ENCODE measurements around the gene HOXC6.

HOXC6 gene

GRCh38 chr12:53990311-53991076 lies 37.7 kb upstream of the HOXC6 start:
- no peak for FAIRE-seq

GRCh38 chr12:53991077-53991460 lies 37.2 kb upstream of the HOXC6 start:
- FAIRE-seq: no peak

GRCh38 chr12:53992377-53992889 lies 35.8 kb upstream of the HOXC6 start:
- FAIRE-seq: no peak

DNA sequence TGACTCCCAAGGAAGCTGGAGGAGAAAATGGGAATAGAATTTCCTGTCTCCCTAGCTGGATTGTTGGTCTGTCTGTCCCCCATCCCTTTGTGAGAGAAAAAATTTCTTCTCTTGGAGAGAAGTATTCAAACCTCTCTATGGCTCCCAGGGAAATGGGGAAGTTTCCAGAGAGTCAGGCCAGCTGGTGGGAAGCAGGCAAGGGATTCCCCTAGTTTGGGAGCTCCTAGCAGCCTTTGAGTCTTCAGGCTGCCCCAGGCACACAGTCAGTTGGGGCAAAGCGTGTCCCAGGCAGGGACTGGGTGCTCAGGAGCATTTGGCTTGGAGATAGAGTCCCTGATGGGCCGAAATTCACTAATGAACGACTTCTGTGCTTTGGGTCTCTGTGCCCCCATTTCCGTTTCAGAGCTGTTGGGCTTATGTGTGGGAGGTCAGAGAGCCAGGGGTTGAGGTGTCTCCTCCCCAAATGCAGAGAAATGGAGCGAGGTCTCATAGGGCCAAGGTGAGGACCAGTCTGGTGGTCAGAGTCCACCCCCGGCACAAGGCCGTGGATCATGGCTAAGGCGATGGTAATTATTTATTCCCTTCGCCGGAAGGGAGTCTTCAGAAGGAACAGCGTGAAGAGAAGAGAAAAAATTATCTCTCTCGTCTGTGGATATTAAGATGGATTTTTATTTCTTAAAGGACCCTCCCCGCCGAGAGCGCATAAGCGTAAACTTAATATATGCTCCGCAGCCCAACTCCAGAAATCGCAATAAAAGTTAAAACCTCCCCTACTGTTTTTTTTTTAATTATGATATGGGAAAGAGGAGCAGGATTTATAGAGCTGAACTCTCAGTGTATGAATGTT lies 34.9 kb upstream of the HOXC6 start:
- FAIRE-seq: no peak

- no peak for FAIRE-seq
These were observed 34.3 kb upstream of the HOXC6 start for GRCh38 chr12:53994009-53994263.

GRCh38 chr12:53994264-53995001 lies 33.8 kb upstream of the HOXC6 start:
- FAIRE-seq: no peak

- FAIRE-seq: no peak
These were observed 33.2 kb upstream of the HOXC6 start for GRCh38 chr12:53995002-53995377.

GRCh38 chr12:53995378-53996239 lies 32.6 kb upstream of the HOXC6 start:
- FAIRE-seq: no peak

DNA sequence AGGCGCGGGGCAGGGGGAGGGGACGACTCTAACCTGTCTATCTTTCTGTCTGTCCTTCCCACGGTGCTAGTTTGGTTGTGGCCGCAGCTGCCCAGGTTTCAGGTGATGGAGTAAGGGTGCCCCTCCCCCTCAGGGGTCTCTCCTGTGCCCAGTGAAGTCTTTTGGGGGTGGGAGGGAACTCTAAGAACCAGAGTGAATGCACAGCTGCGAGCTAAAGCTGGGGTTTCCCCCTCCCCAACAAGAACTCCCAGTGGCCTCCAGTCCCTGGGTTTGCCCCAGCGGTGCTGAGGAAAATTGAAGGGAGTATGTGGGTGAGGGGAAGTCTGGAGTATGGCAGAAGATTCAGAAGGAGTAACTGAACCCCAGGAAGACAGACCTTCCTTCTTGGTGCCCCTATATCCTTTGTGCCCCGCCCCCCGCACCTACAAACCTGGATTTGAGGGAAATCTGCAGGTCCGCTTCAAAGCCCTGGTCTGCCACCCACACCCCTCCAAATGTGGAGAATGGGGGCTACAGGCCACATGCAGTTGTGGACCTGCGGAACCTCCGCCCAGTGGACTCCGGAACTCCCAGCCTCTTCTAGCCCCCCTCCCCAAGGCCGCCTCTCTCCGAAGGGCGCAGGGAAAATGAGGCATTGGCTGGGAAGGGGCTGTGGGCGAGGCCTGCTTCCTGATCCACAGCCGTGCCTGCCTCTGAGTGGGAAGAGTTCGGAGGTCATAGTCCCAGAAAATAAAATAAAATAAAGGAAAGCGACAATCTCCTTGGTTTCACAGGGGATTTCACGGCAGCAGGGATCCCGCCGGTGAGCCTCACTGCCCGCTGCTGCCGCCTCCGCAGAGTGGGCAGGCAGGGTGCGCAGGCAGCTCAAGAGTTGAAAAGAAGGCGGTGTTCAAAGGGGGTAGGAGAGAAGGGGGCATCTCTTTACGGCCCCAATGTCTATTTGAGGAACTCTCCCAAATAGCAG lies 31.7 kb upstream of the HOXC6 start:
- FAIRE-seq: no peak

GRCh38 chr12:53997204-53998109 lies 30.8 kb upstream of the HOXC6 start:
- no peak for FAIRE-seq

DNA sequence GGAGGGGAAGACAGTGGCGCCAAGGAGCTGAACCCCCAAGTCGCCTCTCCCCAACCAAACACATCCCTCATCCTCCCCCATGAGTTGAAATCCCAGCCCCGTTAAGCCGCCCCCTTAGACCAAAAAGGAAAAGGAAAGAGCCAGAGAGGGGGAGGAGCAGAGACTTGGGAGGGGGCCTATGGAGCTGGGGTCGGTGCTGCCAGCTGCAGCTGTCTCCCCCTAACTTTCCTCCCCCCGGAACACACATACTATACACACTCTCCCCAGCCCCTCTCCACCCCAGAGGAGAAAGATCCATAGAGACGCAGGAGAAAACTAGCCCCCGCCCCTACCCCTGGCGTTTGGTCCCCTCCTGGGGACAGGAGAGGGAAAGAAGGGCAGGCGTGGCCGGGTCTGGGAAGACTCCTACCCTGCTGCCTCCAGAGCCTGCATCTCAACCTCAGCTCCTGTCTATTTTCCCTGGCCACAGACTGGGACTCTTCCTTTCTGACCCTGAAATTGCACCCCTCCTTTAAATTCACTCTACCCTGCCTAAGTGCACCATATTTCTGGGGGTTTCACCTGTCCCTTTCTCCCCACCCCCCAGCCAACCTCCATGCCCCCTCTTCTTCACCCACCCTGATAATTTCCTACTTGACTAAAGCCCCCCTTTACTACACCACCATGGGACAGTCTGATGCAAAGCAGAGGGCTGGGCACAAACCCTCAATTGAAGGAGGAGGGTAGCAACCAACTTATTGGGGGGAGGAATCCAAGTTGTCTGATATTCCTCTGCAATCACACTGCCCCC lies 29.9 kb upstream of the HOXC6 start:
- FAIRE-seq: no peak

DNA sequence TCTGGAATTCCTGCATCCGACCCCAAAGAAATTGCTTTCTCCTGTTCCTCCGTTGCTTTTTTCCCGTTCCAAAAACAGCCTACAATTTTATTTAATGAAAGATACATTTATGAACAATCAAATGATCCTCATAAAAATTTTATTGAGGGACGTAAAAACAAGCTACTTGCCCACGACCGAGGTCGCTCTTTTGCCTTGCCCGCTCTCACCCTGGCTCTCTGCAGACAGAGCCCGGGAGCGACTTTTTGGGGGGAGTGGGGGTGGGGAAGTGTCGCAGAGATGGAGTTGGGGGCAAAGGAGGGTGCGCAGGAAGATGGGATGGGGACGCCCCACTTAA lies 29.4 kb upstream of the HOXC6 start:
- no peak for FAIRE-seq

DNA sequence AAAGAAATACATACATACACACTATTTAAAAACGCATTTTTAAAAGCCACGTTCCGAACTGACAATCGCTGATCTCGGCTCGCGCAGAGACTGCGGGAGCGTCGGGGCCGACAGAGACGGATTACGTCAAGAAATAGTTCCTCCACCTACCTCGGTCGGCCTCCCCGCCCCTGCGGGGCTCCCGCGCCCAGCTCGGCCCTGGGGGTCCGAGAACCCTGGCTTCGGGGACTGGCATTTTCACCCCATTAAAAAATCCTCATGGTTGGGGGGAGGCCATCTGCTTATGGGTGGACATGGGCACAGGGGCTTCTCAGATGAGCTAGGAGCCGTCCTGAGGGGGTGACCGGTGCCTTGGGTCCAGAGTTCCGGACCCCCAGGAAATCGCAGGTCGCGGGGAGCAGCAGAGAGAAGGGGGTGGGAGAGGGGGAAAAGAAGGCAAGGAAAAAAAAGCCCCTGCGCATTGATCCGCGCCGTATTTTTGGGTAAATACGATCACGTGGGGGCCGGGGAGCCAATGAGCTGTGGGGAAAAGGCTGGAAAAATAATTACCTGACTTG lies 28.6 kb upstream of the HOXC6 start:
- no peak for FAIRE-seq

- FAIRE-seq: no peak
These were observed 27.8 kb upstream of the HOXC6 start, which contains the start of gene HOXC9 for GRCh38 chr12:54000116-54001114. HOXC9 (plus strand) TSS chr12:54000161; CDS start chr12:54000189, 28 bp downstream.

- no peak for FAIRE-seq
These were observed 26.7 kb upstream of the HOXC6 start for GRCh38 chr12:54001283-54002187.

- no peak for FAIRE-seq
These were observed 25.8 kb upstream of the HOXC6 start for GRCh38 chr12:54002278-54002914.

All from islet of Langerhans (tissue), 1 donor.